T-cell (primary cell): ENCODE results near the gene ZNF804B. TPM values are rescaled to one million over a fixed set of nuclear protein-coding genes. Genes with fewer than 3 reads are reported as not detected.

ENCODE experiments used
- ATAC-seq, 4 experiments: fragments of 200-7000 bp in 3 of 4; fragments of 150-1000 bp in 1 of 4; cut with Tn5 transposase; replicated peaks in 1 of 4; 1 replicate in 3 of 4; 2 replicates in 1 of 4; pipeline ENCODE4 v1.10.0; 2021; ENCODE audit warnings: moderate library complexity in 3 of 4, mild to moderate bottlenecking in 2 of 4, moderate number of reproducible peaks in 1 of 4
- CTCF ChIA-PET, 2 donors: fragments of 300-600 bp; sonication (Branson Sonifier 250); formaldehyde crosslinking; loops; one replicate each; lab custom pipeline; 2022; ENCODE audit warnings: antibody characterized with exemption in 2 of 2; lab: Charles Lee
- POLR2A ChIA-PET, 2 donors: fragments of 300-600 bp; sonication (Branson Sonifier 250); formaldehyde crosslinking; loops; one replicate each; lab custom pipeline; 2022; ENCODE audit warnings: antibody characterized with exemption in 2 of 2; lab: Charles Lee
- DNase-seq, 35 experiments: peaks; one replicate each; pipeline versions ENCODE4 v3.0.0 to v3.0.0-alpha.2; 2013 to 2023
- H3K27ac ChIP-seq: one replicate; pipeline ENCODE4 v1.5.1; 2013; ENCODE audit warnings: low read length
- H3K27me3 ChIP-seq, 2 experiments: replicated peaks in 1 of 2; 1 replicate in 1 of 2; 2 replicates in 1 of 2; pipeline versions ENCODE4 v1.6.1 to v1.7.0; 2013; ENCODE audit warnings: low read length in 1 of 2, mixed read lengths in 1 of 2; ENCODE audit not compliant: control insufficient read depth in 2 of 2, insufficient read depth in 2 of 2; ENCODE audit errors: extremely low read depth in 1 of 2
- H3K36me3 ChIP-seq, 2 donors: 1 replicate in 1 of 2; 2 replicates in 1 of 2; pipeline versions ENCODE4 v1.6.1 to v1.7.0; 2013; ENCODE audit warnings: low read length in 1 of 2; ENCODE audit not compliant: control insufficient read depth in 2 of 2, insufficient read depth in 1 of 2; ENCODE audit errors: extremely low read depth in 1 of 2
- H3K4me1 ChIP-seq, 2 experiments: 1 replicate in 1 of 2; 2 replicates in 1 of 2; pipeline versions ENCODE4 v1.6.1 to v1.7.0; 2013; ENCODE audit warnings: low read length in 2 of 2, mixed read lengths in 1 of 2; ENCODE audit not compliant: insufficient read depth in 2 of 2, control insufficient read depth in 1 of 2; ENCODE audit errors: extremely low read depth in 1 of 2
- H3K4me3 ChIP-seq, 2 donors: 1 replicate in 1 of 2; 2 replicates in 1 of 2; pipeline versions ENCODE4 v1.5.1 to v1.7.0; 2013; ENCODE audit warnings: mild to moderate bottlenecking in 2 of 2, low read length in 1 of 2, moderate library complexity in 1 of 2; ENCODE audit not compliant: control insufficient read depth in 1 of 2; ENCODE audit errors: extremely low read depth in 1 of 2
- H3K9me3 ChIP-seq: 2 replicates; pipeline ENCODE4 v1.7.0; 2013
- H3K27ac Mint-ChIP-seq, 2 donors: one replicate each; pipeline ENCODE4 v1.8.0; 2020 to 2021; ENCODE audit warnings: mild to moderate bottlenecking in 2 of 2, mixed read lengths in 2 of 2
- H3K27me3 Mint-ChIP-seq, 2 donors: one replicate each; pipeline ENCODE4 v1.8.0; 2021 to 2022; ENCODE audit warnings: mixed read lengths in 2 of 2
- H3K36me3 Mint-ChIP-seq: one replicate; pipeline ENCODE4 v1.8.0; 2021; ENCODE audit warnings: mixed read lengths
- H3K4me1 Mint-ChIP-seq, 3 donors: one replicate each; pipeline ENCODE4 v1.8.0; 2020 to 2022; ENCODE audit warnings: mixed read lengths in 3 of 3, mild to moderate bottlenecking in 1 of 3
- H3K4me3 Mint-ChIP-seq, 3 donors: one replicate each; pipeline ENCODE4 v1.8.0; 2020 to 2022; ENCODE audit warnings: mild to moderate bottlenecking in 3 of 3, mixed read lengths in 3 of 3, moderate library complexity in 3 of 3
- H3K9me3 Mint-ChIP-seq, 3 donors: one replicate each; pipeline ENCODE4 v1.8.0; 2020 to 2022; ENCODE audit warnings: mixed read lengths in 3 of 3
- WGBS: methylation state at CpG from one replicate; pipeline ENCODE4 v1.1.5; 2013; ENCODE audit warnings: missing lambda C conversion rate; ENCODE audit not compliant: insufficient coverage; 5-methylcytosine and 5-hydroxymethylcytosine counted together
- total RNA-seq, 35 experiments: library from RNA in 6 of 35; stranded (reverse) in 6 of 35; fragments of 120-200 nt in 1 of 35; gene quantifications; one replicate each; pipeline versions ENCODE4 v1.2.1 to v1.2.4 and lab custom pipeline; 2013 to 2026

Gene ZNF804B
- total RNA-seq, 5 donors from 2014 or later (not counting 1 experiment from before 2014, with no cell fraction given) = not detected

DNA sequence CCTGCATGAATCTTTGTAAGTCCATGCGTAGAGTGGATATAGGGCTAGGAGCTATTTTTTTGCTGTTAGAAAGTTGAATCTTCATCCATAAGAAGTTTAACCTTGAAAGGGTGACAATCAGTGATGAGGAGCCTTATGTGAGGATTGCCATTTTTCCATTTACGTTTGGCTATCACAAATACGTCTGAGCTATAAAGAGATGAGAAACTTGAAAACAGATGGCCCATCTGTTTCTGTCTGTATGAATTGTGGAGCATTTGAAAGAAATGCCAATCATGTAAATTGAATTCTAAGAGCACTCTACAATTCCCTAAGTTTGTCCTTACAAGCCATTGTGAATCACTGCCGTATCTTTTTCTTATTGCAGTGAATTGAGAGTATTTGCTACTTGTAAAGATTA, 205.9 kb downstream of the ZNF804B start:
- no peak overlapping the region for H3K27ac ChIP-seq
- peaks cover 0 to 4% of the 10 kb centered on the region in 2 donors for H3K27me3 Mint-ChIP-seq
- H3K4me1 ChIP-seq = no peaks in the 10 kb centered on the region
- no peaks in the 10 kb centered on the region for H3K4me1 Mint-ChIP-seq
- 50% methylated on average over 1 of the region's 4 CpGs for WGBS
- no peaks in the 10 kb centered on the region for H3K36me3 Mint-ChIP-seq
- H3K4me3 ChIP-seq = no peak overlapping the region
- no peak overlapping the region for H3K27ac Mint-ChIP-seq
- H3K9me3 Mint-ChIP-seq = peaks cover 0 to 7% (median 0%) of the 10 kb centered on the region in 3 donors
- no peaks in the 10 kb centered on the region for H3K27me3 ChIP-seq
- H3K9me3 ChIP-seq = no peaks in the 10 kb centered on the region
- CTCF ChIA-PET = no interaction called here
- no peak for DNase-seq
- ATAC-seq = no peak
- no peaks in the 10 kb centered on the region for H3K36me3 ChIP-seq
- POLR2A ChIA-PET = no interaction called here
- no peak overlapping the region for H3K4me3 Mint-ChIP-seq

DNA sequence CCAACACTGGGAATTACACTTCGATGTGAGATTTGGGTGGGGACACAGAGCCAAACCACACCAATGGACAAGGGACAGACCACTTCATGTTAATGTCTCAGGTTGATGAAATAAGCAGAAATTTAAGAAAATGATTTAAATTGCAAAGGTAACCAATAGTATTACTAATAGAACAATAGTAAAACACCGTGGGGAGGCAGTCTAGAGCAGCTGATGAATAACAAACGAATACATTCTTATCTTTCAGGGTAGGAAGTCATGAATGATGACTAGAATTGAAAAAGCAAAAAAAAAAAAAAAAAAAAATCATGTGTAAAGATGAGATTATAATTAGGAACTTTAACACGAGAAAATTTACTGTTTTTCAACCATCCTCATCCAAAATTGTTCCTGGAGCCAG, 207.9 kb downstream of the ZNF804B start:
- ATAC-seq = no peak
- Mint-ChIP-seq H3K4me1 (no peaks in the 10 kb centered on the region), H3K36me3 (no peaks in the 10 kb centered on the region), H3K27me3 (peaks cover 0 to under 1% of the 10 kb centered on the region in 2 donors), H3K27ac (no peak overlapping the region), H3K9me3 (peaks cover 0 to 7% (median 0%) of the 10 kb centered on the region in 3 donors), H3K4me3 (no peak overlapping the region)
- Histone ChIP-seq H3K9me3 (no peaks in the 10 kb centered on the region), H3K4me1 (no peaks in the 10 kb centered on the region), H3K36me3 (no peaks in the 10 kb centered on the region), H3K27ac (no peak overlapping the region), H3K4me3 (no peak overlapping the region), H3K27me3 (no peaks in the 10 kb centered on the region)
- POLR2A ChIA-PET = no interaction called here
- DNase-seq = no peak
- CTCF ChIA-PET = interaction anchor here in 1 of 2 donors (0.7 kb wide), 1 partner anchor 109 kb away, joined by 9 read pairs; no protein-coding TSS in a partner anchor
- WGBS = no CpG with 5 or more reads among the region's 4 CpGs

DNA sequence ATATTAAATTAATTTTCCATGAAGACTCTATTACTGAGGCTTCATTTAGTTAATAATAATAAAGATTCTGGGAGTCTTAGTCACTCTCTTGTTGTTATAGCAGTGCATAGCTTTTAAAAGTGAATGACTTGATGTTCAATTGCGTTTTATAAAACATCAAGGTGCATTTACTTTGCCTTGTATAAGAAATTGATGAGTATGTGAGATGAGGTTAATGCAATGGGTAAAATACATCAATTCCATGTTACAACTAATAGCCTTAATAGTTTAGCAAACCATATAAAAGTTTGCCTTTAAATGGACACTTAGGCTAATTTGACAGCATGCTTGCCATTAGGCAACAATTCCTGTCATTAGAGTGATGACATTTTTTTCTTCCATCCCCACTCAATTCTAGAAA, 209.7 kb downstream of the ZNF804B start:
- no peak overlapping the region for H3K27ac Mint-ChIP-seq
- no peaks in the 10 kb centered on the region for H3K36me3 Mint-ChIP-seq
- Histone ChIP-seq H3K4me1 (no peaks in the 10 kb centered on the region), H3K4me3 (no peak overlapping the region), H3K27ac (no peak overlapping the region), H3K27me3 (no peaks in the 10 kb centered on the region), H3K9me3 (no peaks in the 10 kb centered on the region), H3K36me3 (no peaks in the 10 kb centered on the region)
- DNase-seq (no peak), ATAC-seq (no peak)
- POLR2A ChIA-PET = no interaction called here
- no peak overlapping the region for H3K4me3 Mint-ChIP-seq
- CTCF ChIA-PET = no interaction called here
- peaks cover 0 to 7% (median 0%) of the 10 kb centered on the region in 3 donors for H3K9me3 Mint-ChIP-seq
- H3K4me1 Mint-ChIP-seq = no peaks in the 10 kb centered on the region
- WGBS = no CpG with 5 or more reads among the region's 1 CpG
- no peaks in the 10 kb centered on the region for H3K27me3 Mint-ChIP-seq

DNA sequence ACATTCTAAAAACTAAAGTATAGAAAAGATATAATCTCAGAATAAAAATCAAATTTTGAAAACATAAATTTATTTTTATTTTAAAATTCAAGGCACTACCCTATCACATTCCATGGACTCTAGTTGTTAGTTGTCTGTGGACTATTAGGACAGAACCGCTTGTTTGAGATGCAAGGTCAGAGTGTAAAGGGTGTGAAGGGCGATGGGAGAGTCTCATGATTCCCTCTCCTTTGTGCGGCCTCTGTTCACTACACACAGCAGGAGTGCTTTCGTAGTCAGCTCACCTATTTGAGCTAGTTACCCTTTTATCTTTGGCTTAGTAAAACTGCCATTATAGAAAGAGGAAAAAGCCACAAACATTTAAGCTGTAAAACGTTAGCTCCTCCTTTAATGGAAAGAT, 225.8 kb downstream of the ZNF804B start:
- Histone ChIP-seq H3K4me3 (no peak overlapping the region), H3K9me3 (no peaks in the 10 kb centered on the region), H3K27ac (no peak overlapping the region), H3K27me3 (no peaks in the 10 kb centered on the region), H3K4me1 (no peaks in the 10 kb centered on the region), H3K36me3 (no peaks in the 10 kb centered on the region)
- Mint-ChIP-seq H3K9me3 (no peaks in the 10 kb centered on the region), H3K27me3 (peaks cover 2 to 13% of the 10 kb centered on the region in 2 donors), H3K4me1 (no peaks in the 10 kb centered on the region), H3K36me3 (no peaks in the 10 kb centered on the region), H3K27ac (no peak overlapping the region), H3K4me3 (no peak overlapping the region)
- DNase-seq (no peak), ATAC-seq (no peak)
- POLR2A ChIA-PET = interaction anchor here in 1 of 2 donors (0.6 kb wide), 1 partner anchor 216 kb away, joined by 3 read pairs; no protein-coding TSS in a partner anchor
- CTCF ChIA-PET = no interaction called here
- no CpG with 5 or more reads among the region's 5 CpGs for WGBS

DNA sequence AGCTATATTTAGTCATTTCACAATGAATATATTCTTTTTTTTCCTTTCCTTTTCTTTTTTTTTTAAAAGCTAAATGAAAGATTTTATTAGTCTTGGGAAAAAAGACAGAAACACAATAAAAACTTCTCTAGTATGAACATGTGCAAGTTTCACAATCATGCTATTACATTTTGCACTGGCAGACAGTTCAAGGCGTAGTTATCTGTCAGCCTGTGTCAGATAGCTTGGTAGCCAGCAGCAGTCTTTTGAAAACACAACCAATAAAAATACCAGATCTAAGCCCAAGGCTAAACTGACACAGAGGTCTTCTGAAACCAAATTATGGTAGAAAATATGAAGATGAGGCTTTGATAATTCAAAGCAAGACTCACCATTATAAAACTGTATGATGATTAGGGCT, 241.8 kb downstream of the ZNF804B start:
- no peaks in the 10 kb centered on the region for H3K27me3 Mint-ChIP-seq
- Histone ChIP-seq H3K27ac (no peak overlapping the region), H3K4me3 (no peak overlapping the region), H3K4me1 (peaks cover 0 to 4% of the 10 kb centered on the region in 2 experiments), H3K27me3 (no peaks in the 10 kb centered on the region), H3K9me3 (no peaks in the 10 kb centered on the region), H3K36me3 (no peaks in the 10 kb centered on the region)
- no peak overlapping the region for H3K27ac Mint-ChIP-seq
- 80% methylated on average over 1 of the region's 1 CpG for WGBS
- H3K36me3 Mint-ChIP-seq = no peaks in the 10 kb centered on the region
- ChIA-PET CTCF (interaction anchor here in 1 of 2 donors (0.7 kb wide), 1 partner anchor 54 kb away, joined by 3 read pairs; no protein-coding TSS in a partner anchor), POLR2A (interaction anchor here (0.6 to 0.7 kb wide), 3 partner anchors 9 to 86 kb away, joined by 5 to 6 read pairs (median 6); no protein-coding TSS in a partner anchor)
- DNase-seq (no peak), ATAC-seq (no peak)
- no peaks in the 10 kb centered on the region for H3K9me3 Mint-ChIP-seq
- no peak overlapping the region for H3K4me3 Mint-ChIP-seq
- H3K4me1 Mint-ChIP-seq = peaks cover 18% of the 10 kb centered on the region in 3 donors

DNA sequence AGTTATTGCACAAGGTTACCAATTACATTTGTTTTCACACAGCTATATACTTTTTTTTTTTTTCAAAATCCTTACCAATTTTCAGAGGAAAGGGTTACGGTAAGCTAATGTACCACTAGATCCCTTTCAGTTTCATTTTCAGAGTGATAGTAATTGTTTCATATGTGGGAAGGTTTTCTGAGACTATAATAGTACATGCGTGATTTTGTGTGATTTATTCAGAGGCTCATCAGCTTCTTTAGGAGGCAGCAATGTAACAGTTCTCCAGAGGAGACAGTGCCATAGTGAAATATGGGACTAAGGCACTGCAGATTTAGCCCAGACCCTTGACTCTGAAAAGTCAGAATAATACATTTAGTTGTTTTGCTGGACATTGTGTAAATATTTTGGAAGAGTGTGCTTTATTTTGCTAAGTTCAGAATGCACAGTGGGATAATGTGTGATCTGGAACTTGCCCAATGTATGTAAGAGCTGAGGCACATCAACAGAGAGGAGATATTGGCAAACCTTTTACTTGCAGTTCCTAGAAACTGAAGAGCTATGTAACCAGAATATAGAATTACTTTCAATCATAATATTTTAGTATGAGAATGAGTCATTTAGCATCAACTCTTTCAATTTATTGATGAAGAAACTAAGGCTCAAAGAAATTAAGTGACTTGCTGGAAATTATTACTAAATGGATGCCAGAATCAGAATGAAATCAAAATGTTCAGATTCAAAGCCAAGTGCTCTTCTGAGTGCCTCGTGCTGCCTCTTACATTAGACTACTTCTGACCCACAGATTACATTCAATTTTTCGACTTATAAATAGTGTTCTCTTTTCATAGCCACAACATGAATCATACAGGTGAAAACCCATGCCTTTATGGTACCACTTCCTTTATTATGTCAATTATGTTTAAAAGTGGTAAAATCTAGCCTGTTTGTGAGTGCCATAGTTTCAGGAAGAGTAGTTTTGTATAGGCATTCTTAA, 243.8 kb downstream of the ZNF804B start:
- DNase-seq (peak in 1 of 35 experiments; percentile 5), ATAC-seq (peak in 3 of 4 experiments; percentile 31 to 78 (median 43))
- ChIA-PET CTCF (interaction anchor here in 1 of 2 donors (0.6 kb wide), 1 partner anchor 49 kb away, joined by 3 read pairs; no protein-coding TSS in a partner anchor), POLR2A (interaction anchor here in 1 of 2 donors (0.7 kb wide), 1 partner anchor 602 kb away, joined by 5 read pairs; no protein-coding TSS in a partner anchor)
- Histone ChIP-seq H3K36me3 (no peaks in the 10 kb centered on the region), H3K4me1 (peaks cover 0 to 4% of the 10 kb centered on the region in 2 experiments), H3K4me3 (peak overlapping the region; percentile 25 to 38), H3K9me3 (no peaks in the 10 kb centered on the region), H3K27me3 (no peaks in the 10 kb centered on the region), H3K27ac (no peak overlapping the region)
- no peaks in the 10 kb centered on the region for H3K36me3 Mint-ChIP-seq
- no peaks in the 10 kb centered on the region for H3K27me3 Mint-ChIP-seq
- peak overlapping the region; percentile 67 to 81 (median 70) for H3K4me3 Mint-ChIP-seq
- H3K4me1 Mint-ChIP-seq = peaks cover 18% of the 10 kb centered on the region in 3 donors
- H3K27ac Mint-ChIP-seq = peak overlapping the region; percentile 53 to 76
- 20% methylated on average over 1 of the region's 4 CpGs for WGBS
- no peaks in the 10 kb centered on the region for H3K9me3 Mint-ChIP-seq
